ENCODE measurements around the gene NCOR2.

NCOR2 gene

GRCh38 chr12:124524231-124524925, 43.0 kb downstream of the NCOR2 start:
- no peak for DNase-seq

- no peak for DNase-seq
Measured at GRCh38 chr12:124523071-124523470, 44.3 kb downstream of the NCOR2 start.

GRCh38 chr12:124520907-124521306, 46.5 kb downstream of the NCOR2 start:
- no peak for DNase-seq

GRCh38 chr12:124520265-124520701, 47.1 kb downstream of the NCOR2 start:
- DNase-seq: no peak

- DNase-seq: no peak
Measured at GRCh38 chr12:124519746-124520145, 47.7 kb downstream of the NCOR2 start.

GRCh38 chr12:124518051-124518932, 49.1 kb downstream of the NCOR2 start:
- DNase-seq: no peak
